ENCODE measurements around the gene C1orf174. TPM values are rescaled to one million over a fixed set of nuclear protein-coding genes. Genes with fewer than 3 reads are reported as not detected.
A peak's percentile ranks its signal among the peaks of the same experiment; 100 is the strongest.
"Not testable (repeated sequence)": the region's sequence is repeated elsewhere in the genome, so short reads cannot be mapped to it uniquely, and the experiment has no call there.

Gene C1orf174
- total RNA-seq, 1 experiment from 2014 or later = 70.9 TPM

DNA sequence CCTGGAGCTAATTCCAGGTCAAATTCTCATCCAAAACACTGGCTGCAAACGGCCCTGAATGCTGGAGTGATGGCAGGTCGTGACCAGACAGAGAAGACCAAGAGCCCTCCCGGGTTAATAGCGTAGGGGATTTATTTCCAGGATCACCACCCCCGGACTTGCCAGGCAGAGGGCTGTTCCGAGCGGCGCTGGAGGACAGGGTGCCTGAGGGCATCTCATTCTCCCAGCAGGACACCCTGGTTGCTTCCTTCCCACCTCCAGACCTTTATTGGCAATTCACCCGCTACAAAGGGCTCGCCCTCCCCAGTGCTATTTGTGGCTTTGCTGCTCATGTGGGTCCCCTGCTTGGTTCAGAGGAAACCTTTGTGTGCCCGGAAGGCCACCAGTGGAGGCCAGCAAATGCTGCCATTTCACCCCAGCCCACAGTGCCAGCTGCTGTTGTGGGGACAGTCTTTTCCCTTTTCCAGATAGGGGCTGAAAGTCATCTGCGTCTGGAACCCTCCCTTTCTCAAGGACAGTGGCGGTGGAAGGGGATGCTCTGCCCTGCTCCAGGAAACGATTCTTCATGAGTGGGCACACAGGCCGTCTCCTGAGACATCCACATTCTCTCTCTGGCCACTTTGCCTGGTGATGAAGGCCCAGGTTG, 19.0 kb upstream of the C1orf174 start:
- DNase-seq (no peak), ATAC-seq (no peak)
- no peaks in the 10 kb centered on the region for H3K79me2 ChIP-seq (ENCODE audit: low read length)
- no peaks in the 10 kb centered on the region for H3K36me3 ChIP-seq (ENCODE audit: low read depth, low read length)
- no peaks in the 10 kb centered on the region for H4K20me1 ChIP-seq (ENCODE audit: low read length)
- ChIA-PET POLR2A (ENCODE audit: unreplicated experiment) (no interaction called here), CTCF (no interaction called here)
- no peak overlapping the region for H3K9ac ChIP-seq (ENCODE audit: low read length)
- H3F3A ChIP-seq (ENCODE audit: low read length, unreplicated experiment) = no peaks in the 10 kb centered on the region
- no peak overlapping the region for H3K4me3 ChIP-seq (ENCODE audit: low read length)
- H3K27ac ChIP-seq (ENCODE audit: low read length) = no peak overlapping the region
- no peaks in the 10 kb centered on the region for H3K9me3 ChIP-seq (ENCODE audit: low read length)
- H3K9me2 ChIP-seq (replicated peaks; ENCODE audit: low read length) = no peaks in the 10 kb centered on the region
- H3K4me2 ChIP-seq (ENCODE audit: low read length) = no peak overlapping the region
- peaks cover 69% of the 10 kb centered on the region for H3K27me3 ChIP-seq (ENCODE audit: low read length)
- intact Hi-C loops (cut with micrococcal nuclease) = no loop called here
- TF ChIP-seq EZH2phosphoT487 (IDR thresholded peaks at IDR 0.05; ENCODE audit: borderline replicate concordance, low read length) (no peak), EZH2 (IDR thresholded peaks at IDR 0.05; ENCODE audit: low read length, unreplicated experiment) (no peak)
- TF ChIP-seq, protein P1, sequence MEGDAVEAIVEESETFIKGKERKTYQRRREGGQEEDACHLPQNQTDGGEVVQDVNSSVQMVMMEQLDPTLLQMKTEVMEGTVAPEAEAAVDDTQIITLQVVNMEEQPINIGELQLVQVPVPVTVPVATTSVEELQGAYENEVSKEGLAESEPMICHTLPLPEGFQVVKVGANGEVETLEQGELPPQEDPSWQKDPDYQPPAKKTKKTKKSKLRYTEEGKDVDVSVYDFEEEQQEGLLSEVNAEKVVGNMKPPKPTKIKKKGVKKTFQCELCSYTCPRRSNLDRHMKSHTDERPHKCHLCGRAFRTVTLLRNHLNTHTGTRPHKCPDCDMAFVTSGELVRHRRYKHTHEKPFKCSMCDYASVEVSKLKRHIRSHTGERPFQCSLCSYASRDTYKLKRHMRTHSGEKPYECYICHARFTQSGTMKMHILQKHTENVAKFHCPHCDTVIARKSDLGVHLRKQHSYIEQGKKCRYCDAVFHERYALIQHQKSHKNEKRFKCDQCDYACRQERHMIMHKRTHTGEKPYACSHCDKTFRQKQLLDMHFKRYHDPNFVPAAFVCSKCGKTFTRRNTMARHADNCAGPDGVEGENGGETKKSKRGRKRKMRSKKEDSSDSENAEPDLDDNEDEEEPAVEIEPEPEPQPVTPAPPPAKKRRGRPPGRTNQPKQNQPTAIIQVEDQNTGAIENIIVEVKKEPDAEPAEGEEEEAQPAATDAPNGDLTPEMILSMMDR (conservative IDR thresholded peaks at IDR 0.05; ENCODE audit: low read depth, low read length) = no peak
- H2AFZ ChIP-seq (ENCODE audit: low read length) = no peak overlapping the region
- BruUV-seq (replicated peaks) = TSS peak; percentile 18
- no peaks in the 10 kb centered on the region for H3K4me1 ChIP-seq (ENCODE audit: insufficient read depth, low read length)

DNA sequence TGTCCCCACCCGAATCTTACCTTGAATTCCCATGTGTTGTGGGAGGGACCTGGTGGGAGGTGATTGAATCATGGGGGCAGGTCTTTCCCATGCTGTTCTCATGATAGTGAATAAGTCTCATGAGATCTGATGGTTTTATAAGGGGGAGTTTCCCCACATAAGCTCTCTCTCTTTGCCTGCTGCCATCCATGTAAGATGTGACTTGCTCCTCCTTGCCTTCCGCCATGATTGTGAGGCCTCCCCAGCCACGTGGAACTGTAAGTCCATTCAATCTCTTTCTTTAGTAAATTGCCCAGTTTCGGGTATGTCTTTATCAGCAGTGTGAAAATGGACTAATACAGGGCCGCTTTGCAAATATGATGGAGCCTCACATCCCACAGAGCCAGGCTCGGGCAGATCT, 18.3 kb upstream of the C1orf174 start:
- intact Hi-C loops (cut with micrococcal nuclease); BruUV-seq (replicated peaks): not testable (repeated sequence)

DNA sequence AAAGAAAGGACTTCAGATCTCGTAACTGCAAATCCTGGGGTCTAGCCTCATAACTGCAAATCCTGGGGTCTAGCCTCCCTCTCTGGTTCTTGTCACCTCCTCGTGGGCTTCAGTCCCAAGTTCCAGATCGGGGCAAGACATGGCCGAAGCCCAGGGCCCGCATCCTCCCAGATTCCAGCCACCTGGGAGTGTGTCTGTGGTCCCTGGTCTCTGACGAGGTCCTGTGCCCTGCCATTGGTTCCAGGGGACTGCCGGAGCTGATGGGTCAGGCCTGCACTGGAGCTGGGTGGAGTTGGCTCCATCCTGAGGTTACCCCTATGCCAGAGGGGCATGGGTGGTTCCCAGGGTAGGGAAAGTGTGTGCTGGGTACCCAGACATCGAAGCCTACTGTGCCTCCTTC, 17.7 kb upstream of the C1orf174 start:
- intact Hi-C loops (cut with micrococcal nuclease) = no loop called here
- no peaks in the 10 kb centered on the region for H3F3A ChIP-seq (ENCODE audit: low read length, unreplicated experiment)
- no peak overlapping the region for H3K27ac ChIP-seq (ENCODE audit: low read length)
- no peaks in the 10 kb centered on the region for H3K36me3 ChIP-seq (ENCODE audit: low read depth, low read length)
- ATAC-seq = no peak
- no peak for TF ChIP-seq EZH2 (IDR thresholded peaks at IDR 0.05; ENCODE audit: low read length, unreplicated experiment)
- TF ChIP-seq EZH2phosphoT487 (IDR thresholded peaks at IDR 0.05; ENCODE audit: borderline replicate concordance, low read length) = no peak
- TF ChIP-seq, protein P1 (conservative IDR thresholded peaks at IDR 0.05; ENCODE audit: low read depth, low read length) = no peak
- no peak overlapping the region for H3K4me3 ChIP-seq (ENCODE audit: low read length)
- POLR2A ChIA-PET (ENCODE audit: unreplicated experiment) = no interaction called here
- H3K4me1 ChIP-seq (ENCODE audit: insufficient read depth, low read length) = no peaks in the 10 kb centered on the region
- no TSS peak for BruUV-seq (replicated peaks)
- CTCF ChIA-PET = no interaction called here
- no peaks in the 10 kb centered on the region for H4K20me1 ChIP-seq (ENCODE audit: low read length)
- no peak overlapping the region for H2AFZ ChIP-seq (ENCODE audit: low read length)
- H3K9me3 ChIP-seq (ENCODE audit: low read length) = no peaks in the 10 kb centered on the region
- no peaks in the 10 kb centered on the region for H3K79me2 ChIP-seq (ENCODE audit: low read length)
- H3K4me2 ChIP-seq (ENCODE audit: low read length) = no peak overlapping the region
- DNase-seq = no peak
- H3K27me3 ChIP-seq (ENCODE audit: low read length) = peaks cover 56% of the 10 kb centered on the region
- no peaks in the 10 kb centered on the region for H3K9me2 ChIP-seq (replicated peaks; ENCODE audit: low read length)
- no peak overlapping the region for H3K9ac ChIP-seq (ENCODE audit: low read length)

More for the DNA sequence above, 18.3 kb upstream of the C1orf174 start:
- ATAC-seq; H3K9me2 ChIP-seq (replicated peaks; ENCODE audit: low read length); DNase-seq; H3K4me1 ChIP-seq (ENCODE audit: insufficient read depth, low read length); H3K9me3 ChIP-seq (ENCODE audit: low read length); CTCF ChIA-PET; H3K9ac ChIP-seq (ENCODE audit: low read length); H3K4me3 ChIP-seq (ENCODE audit: low read length); H3K36me3 ChIP-seq (ENCODE audit: low read depth, low read length); POLR2A ChIA-PET (ENCODE audit: unreplicated experiment); H2AFZ ChIP-seq (ENCODE audit: low read length); H3K27ac ChIP-seq (ENCODE audit: low read length); H3F3A ChIP-seq (ENCODE audit: low read length, unreplicated experiment); H4K20me1 ChIP-seq (ENCODE audit: low read length); H3K4me2 ChIP-seq (ENCODE audit: low read length); H3K79me2 ChIP-seq (ENCODE audit: low read length): not testable (repeated sequence)
- peaks cover 62% of the 10 kb centered on the region for H3K27me3 ChIP-seq (ENCODE audit: low read length)
